Neural cell (in vitro differentiated cells): Measurements from ENCODE around the gene BRCA2. TPM values are rescaled to one million over a fixed set of nuclear protein-coding genes. Genes with fewer than 3 reads are reported as not detected.

ENCODE experiments used
- H2AFZ ChIP-seq: fragments of 200-600, 300-800 bp; sonication (generic), shearing (Covaris generic); 2 replicates; pipeline ENCODE4 v1.6.0; 2014; ENCODE audit warnings: low read depth, mild to moderate bottlenecking, antibody characterized with exemption, low read length, moderate library complexity
- H3F3A ChIP-seq: fragments of 200-600 bp; shearing (Covaris generic); 2 replicates; pipeline ENCODE4 v1.6.1; 2016; ENCODE audit warnings: mild to moderate bottlenecking, moderate library complexity, mixed read lengths, antibody characterized with exemption, low read length; ENCODE audit not compliant: insufficient read depth, poor library complexity, severe bottlenecking
- H3K27ac ChIP-seq: fragments of 200-600, 300-800 bp; sonication (generic), shearing (Covaris generic); 2 replicates; pipeline ENCODE4 v1.5.1; 2014; ENCODE audit warnings: mild to moderate bottlenecking, low read length, moderate library complexity
- H3K27me3 ChIP-seq: fragments of 300-800, 200-600 bp; sonication (generic), shearing (Covaris generic); 2 replicates; pipeline ENCODE4 v1.6.0; 2014; ENCODE audit warnings: mild to moderate bottlenecking, low read depth, low read length, moderate library complexity; ENCODE audit not compliant: insufficient read depth
- H3K36me3 ChIP-seq: fragments of 300-800, 200-600 bp; sonication (generic), shearing (Covaris generic); 2 replicates; pipeline ENCODE4 v1.5.1; 2014; ENCODE audit warnings: mild to moderate bottlenecking, antibody characterized with exemption, low read length, moderate library complexity; ENCODE audit not compliant: insufficient read depth
- H3K4me2 ChIP-seq: fragments of 300-800, 200-600 bp; sonication (generic), shearing (Covaris generic); 2 replicates; pipeline ENCODE4 v1.6.0; 2014; ENCODE audit warnings: mild to moderate bottlenecking, low read length
- H3K4me3 ChIP-seq: fragments of 300-800, 200-600 bp; sonication (generic), shearing (Covaris generic); 2 replicates; pipeline ENCODE4 v1.5.1; 2014; ENCODE audit warnings: mild to moderate bottlenecking, low read length, moderate library complexity
- H3K79me2 ChIP-seq: fragments of 200-600 bp; shearing (Covaris generic); replicated peaks from 2 replicates; pipeline ENCODE4 v1.6.0; 2014; ENCODE audit warnings: mild to moderate bottlenecking, low read length, moderate library complexity; ENCODE audit not compliant: insufficient read depth
- H3K9ac ChIP-seq: fragments of 300-800, 200-600 bp; sonication (generic), shearing (Covaris generic); 2 replicates; pipeline ENCODE4 v1.6.1; 2016; ENCODE audit warnings: mild to moderate bottlenecking, low read length, mixed read lengths
- H3K9me2 ChIP-seq: fragments of 200-600 bp; shearing (Covaris generic); 2 replicates; pipeline ENCODE4 v1.6.1; 2016; ENCODE audit warnings: mild to moderate bottlenecking, low read length, mixed read lengths; ENCODE audit not compliant: insufficient read depth
- H3K9me3 ChIP-seq: fragments of 200-600, 300-800 bp; sonication (generic), shearing (Covaris generic); 2 replicates; pipeline ENCODE4 v1.6.1; 2016; ENCODE audit warnings: mild to moderate bottlenecking, mixed run types, low read length, moderate library complexity, mixed read lengths
- H4K20me1 ChIP-seq: fragments of 200-600 bp; shearing (Covaris generic); 2 replicates; pipeline ENCODE4 v1.6.1; 2016; ENCODE audit warnings: mild to moderate bottlenecking, mixed run types; ENCODE audit not compliant: insufficient read depth
- EP300 ChIP-seq: fragments of 450-650 bp; conservative IDR thresholded peaks from 2 replicates; pipeline ENCODE4 v1.6.1; 2014; ENCODE audit warnings: antibody characterized with exemption, mild to moderate bottlenecking, moderate library complexity; ENCODE audit not compliant: poor library complexity, severe bottlenecking
- MXI1 ChIP-seq: fragments of 450-650 bp; conservative IDR thresholded peaks from 2 replicates; pipeline ENCODE4 v1.6.1; 2014; ENCODE audit warnings: antibody characterized with exemption, mild to moderate bottlenecking; ENCODE audit not compliant: poor library complexity, severe bottlenecking
- RAD21 ChIP-seq: fragments of 450-650 bp; conservative IDR thresholded peaks from 2 replicates; pipeline ENCODE4 v1.6.1; 2014; ENCODE audit warnings: antibody characterized with exemption, mild to moderate bottlenecking, moderate library complexity
- SMC3 ChIP-seq: fragments of 450-650 bp; conservative IDR thresholded peaks from 2 replicates; pipeline ENCODE4 v1.6.1; 2014; ENCODE audit warnings: antibody characterized with exemption, mild to moderate bottlenecking, moderate library complexity; ENCODE audit not compliant: poor library complexity
- TAF1 ChIP-seq: IDR thresholded peaks from 2 replicates; pipeline ENCODE4 v1.6.1; 2012; ENCODE audit warnings: low read depth
- polyA plus RNA-seq: library from polyadenylated mRNA; depleted of rRNA; stranded (reverse); fragments of >200 nt; gene quantifications from 2 replicates; pipeline ENCODE4 v1.2.3, GENCODE V29; 2014
- TF ChIP-seq, protein P1 (sequence below): fragments of 450-650 bp; IDR thresholded peaks from 2 replicates; pipeline ENCODE4 v1.5.1; 2014; ENCODE audit warnings: antibody characterized with exemption, mild to moderate bottlenecking, moderate library complexity; ENCODE audit not compliant: poor library complexity, severe bottlenecking
- TF ChIP-seq, protein P2 (sequence below): IDR thresholded peaks from 2 replicates; pipeline ENCODE4 v1.6.1; 2012; ENCODE audit warnings: borderline replicate concordance

BRCA2 gene
- polyA plus RNA-seq, 1 donor from 2014 or later, result 0.11 TPM

DNA sequence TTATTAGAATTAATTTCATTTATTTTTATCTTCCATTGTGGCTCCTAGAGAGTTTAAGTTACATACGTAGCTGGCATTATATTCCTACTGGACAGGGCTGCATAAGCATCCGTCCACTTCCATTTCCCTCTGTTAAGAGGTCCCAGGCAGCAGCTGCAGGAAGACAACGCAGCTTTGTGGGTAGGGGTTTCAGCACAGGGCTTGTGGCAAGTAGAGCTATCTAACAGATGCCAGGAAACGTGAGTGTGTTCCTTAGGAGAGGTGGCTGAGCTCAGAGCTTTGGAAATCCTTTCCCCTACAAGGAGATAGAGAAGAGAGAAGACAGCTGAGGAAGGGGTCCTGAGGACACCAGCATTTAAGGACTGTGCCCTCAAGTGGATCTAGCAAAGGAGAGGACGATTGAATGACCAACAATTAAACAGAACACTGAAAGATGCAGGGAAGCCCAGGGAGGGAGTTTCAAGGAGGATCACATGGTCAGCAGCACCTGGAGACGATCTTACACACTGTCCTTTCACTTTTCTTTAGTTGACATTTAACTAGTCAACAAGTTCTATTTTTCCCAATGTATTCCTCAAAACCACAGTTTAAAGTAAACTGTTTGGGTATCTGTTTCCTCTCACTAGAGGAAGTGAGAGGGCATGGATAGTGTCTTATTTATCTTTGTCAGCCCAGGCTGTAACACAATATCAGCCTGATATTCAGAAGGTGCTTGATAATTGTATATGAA lies 114.9 kb downstream of the BRCA2 start:
- Histone ChIP-seq H4K20me1 (no peaks in the 10 kb centered on the region), H3K4me3 (no peak overlapping the region), H3K4me2 (no peak overlapping the region), H3K9ac (no peak overlapping the region), H3K36me3 (no peaks in the 10 kb centered on the region), H3K27ac (no peak overlapping the region), H3K9me3 (no peaks in the 10 kb centered on the region), H3K9me2 (no peaks in the 10 kb centered on the region), H2AFZ (no peak overlapping the region), H3K27me3 (peaks cover 36% of the 10 kb centered on the region), H3K79me2 (no peaks in the 10 kb centered on the region), H3F3A (no peaks in the 10 kb centered on the region)
- TF ChIP-seq RAD21 (no peak), TAF1 (no peak), SMC3 (no peak)
- TF ChIP-seq, protein P1, sequence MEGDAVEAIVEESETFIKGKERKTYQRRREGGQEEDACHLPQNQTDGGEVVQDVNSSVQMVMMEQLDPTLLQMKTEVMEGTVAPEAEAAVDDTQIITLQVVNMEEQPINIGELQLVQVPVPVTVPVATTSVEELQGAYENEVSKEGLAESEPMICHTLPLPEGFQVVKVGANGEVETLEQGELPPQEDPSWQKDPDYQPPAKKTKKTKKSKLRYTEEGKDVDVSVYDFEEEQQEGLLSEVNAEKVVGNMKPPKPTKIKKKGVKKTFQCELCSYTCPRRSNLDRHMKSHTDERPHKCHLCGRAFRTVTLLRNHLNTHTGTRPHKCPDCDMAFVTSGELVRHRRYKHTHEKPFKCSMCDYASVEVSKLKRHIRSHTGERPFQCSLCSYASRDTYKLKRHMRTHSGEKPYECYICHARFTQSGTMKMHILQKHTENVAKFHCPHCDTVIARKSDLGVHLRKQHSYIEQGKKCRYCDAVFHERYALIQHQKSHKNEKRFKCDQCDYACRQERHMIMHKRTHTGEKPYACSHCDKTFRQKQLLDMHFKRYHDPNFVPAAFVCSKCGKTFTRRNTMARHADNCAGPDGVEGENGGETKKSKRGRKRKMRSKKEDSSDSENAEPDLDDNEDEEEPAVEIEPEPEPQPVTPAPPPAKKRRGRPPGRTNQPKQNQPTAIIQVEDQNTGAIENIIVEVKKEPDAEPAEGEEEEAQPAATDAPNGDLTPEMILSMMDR, result no peak

DNA sequence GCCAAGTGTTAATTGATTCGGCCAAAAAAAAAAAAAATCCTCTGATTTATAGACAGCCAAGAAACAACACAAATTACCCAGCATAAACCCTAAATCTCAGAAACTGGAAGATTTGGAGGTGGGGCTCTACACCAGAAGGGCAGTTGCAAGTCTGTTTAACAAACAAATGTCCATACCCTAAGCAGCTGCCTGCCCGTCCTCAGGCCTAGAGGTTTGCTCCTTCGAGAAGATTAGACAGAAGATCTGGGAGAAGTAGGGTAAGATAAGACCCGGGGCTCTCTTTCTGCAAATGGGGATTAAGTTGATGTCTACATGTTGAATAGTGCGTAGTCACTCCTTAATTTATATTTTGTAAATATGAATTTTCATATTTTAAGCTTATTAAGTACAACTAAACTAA lies 116.1 kb downstream of the BRCA2 start:
- Histone ChIP-seq H3F3A (no peaks in the 10 kb centered on the region), H2AFZ (no peak overlapping the region), H3K9me3 (no peaks in the 10 kb centered on the region), H3K9me2 (no peaks in the 10 kb centered on the region), H3K9ac (no peak overlapping the region), H3K4me2 (no peak overlapping the region), H3K36me3 (no peaks in the 10 kb centered on the region), H3K4me3 (no peak overlapping the region), H3K27ac (no peak overlapping the region), H4K20me1 (no peaks in the 10 kb centered on the region), H3K79me2 (no peaks in the 10 kb centered on the region), H3K27me3 (peaks cover 30% of the 10 kb centered on the region)
- TF ChIP-seq, protein P1, result no peak
- TF ChIP-seq MXI1 (no peak), SMC3 (no peak), EP300 (no peak)
- TF ChIP-seq, protein P2, sequence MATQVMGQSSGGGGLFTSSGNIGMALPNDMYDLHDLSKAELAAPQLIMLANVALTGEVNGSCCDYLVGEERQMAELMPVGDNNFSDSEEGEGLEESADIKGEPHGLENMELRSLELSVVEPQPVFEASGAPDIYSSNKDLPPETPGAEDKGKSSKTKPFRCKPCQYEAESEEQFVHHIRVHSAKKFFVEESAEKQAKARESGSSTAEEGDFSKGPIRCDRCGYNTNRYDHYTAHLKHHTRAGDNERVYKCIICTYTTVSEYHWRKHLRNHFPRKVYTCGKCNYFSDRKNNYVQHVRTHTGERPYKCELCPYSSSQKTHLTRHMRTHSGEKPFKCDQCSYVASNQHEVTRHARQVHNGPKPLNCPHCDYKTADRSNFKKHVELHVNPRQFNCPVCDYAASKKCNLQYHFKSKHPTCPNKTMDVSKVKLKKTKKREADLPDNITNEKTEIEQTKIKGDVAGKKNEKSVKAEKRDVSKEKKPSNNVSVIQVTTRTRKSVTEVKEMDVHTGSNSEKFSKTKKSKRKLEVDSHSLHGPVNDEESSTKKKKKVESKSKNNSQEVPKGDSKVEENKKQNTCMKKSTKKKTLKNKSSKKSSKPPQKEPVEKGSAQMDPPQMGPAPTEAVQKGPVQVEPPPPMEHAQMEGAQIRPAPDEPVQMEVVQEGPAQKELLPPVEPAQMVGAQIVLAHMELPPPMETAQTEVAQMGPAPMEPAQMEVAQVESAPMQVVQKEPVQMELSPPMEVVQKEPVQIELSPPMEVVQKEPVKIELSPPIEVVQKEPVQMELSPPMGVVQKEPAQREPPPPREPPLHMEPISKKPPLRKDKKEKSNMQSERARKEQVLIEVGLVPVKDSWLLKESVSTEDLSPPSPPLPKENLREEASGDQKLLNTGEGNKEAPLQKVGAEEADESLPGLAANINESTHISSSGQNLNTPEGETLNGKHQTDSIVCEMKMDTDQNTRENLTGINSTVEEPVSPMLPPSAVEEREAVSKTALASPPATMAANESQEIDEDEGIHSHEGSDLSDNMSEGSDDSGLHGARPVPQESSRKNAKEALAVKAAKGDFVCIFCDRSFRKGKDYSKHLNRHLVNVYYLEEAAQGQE, result no peak
